ENCODE measurements around the gene DPM3.

GRCh38 chr1:155174324-155175280 lies 34.3 kb upstream of the DPM3 start:
- TF ChIP-seq, protein P1, sequence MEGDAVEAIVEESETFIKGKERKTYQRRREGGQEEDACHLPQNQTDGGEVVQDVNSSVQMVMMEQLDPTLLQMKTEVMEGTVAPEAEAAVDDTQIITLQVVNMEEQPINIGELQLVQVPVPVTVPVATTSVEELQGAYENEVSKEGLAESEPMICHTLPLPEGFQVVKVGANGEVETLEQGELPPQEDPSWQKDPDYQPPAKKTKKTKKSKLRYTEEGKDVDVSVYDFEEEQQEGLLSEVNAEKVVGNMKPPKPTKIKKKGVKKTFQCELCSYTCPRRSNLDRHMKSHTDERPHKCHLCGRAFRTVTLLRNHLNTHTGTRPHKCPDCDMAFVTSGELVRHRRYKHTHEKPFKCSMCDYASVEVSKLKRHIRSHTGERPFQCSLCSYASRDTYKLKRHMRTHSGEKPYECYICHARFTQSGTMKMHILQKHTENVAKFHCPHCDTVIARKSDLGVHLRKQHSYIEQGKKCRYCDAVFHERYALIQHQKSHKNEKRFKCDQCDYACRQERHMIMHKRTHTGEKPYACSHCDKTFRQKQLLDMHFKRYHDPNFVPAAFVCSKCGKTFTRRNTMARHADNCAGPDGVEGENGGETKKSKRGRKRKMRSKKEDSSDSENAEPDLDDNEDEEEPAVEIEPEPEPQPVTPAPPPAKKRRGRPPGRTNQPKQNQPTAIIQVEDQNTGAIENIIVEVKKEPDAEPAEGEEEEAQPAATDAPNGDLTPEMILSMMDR (IDR thresholded peaks at IDR 0.05; ENCODE audit: poor library complexity) = no peak
- no peak for TF ChIP-seq EZH2phosphoT487 (IDR thresholded peaks at IDR 0.05; ENCODE audit: low read depth, severe bottlenecking, unreplicated experiment)
